RCC 7860 (cell line): ENCODE measurements around the gene NRG2.

Experiments used
- DNase-seq: peaks from one replicate; pipeline ENCODE4 v3.0.0-alpha.2; 2015; ENCODE audit warnings: low spot score
- FAIRE-seq: peaks from 2 replicates; lab custom pipeline; 2012; peaks lifted over from hg19 to GRCh38; lab: Jason Lieb, UNC

NRG2 gene

GRCh38 chr5:139951983-139952382 is 91.1 kb downstream of the NRG2 start:
- DNase-seq (no peak), FAIRE-seq (no peak)

DNA sequence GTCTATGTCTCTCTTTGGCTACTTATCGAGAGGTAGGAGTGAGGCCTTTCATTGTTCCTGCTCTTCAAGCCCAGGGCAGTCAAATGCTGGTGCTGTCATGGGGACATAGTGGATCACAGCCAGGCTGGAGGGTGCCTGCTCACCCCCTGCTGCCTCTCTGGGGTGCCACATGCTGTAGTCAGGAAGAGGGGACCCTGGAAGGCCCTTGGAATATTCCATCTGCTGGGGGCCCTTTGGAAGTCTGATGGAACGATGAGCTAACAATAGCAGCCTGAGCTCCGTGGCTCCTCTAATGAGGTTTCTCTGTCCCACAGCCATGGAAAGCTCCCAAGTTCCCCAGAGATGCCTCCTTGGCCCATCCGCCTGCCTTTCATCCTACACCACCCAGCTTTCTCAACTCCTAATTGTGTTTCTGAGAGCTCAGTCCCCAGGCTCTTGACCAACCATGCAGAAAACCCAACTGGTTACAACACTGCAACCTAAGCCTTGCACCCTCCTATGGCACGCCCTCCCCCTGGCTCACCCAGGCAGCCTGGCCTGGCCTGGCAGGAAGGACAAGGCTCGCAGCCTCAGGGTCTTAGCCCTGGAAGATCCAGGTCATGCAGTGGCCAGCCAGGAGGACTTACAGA is 91.7 kb downstream of the NRG2 start:
- FAIRE-seq (no peak), DNase-seq (no peak)

- DNase-seq: no peak
- FAIRE-seq: no peak
Observed at GRCh38 chr5:139950436-139950835, 92.7 kb downstream of the NRG2 start.

DNA sequence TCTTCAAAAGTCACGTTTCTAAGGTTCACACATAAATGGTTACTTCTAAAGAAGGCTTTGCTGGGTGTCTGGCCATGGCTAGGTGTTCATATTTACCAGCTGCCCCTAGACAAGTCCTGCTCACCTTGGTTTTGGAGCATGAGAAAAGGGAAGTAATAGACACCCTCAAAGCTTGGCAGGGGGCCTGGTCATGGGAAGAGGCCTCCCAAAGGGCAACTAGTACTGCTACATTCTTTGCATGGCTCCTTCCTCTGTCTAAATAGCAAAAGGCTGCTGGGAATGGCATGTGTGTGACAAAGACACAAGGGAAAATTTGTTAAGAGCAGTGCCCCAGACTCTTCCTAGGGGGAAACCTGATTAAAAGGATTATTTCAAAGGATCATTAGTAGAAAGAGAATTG is 93.4 kb downstream of the NRG2 start:
- FAIRE-seq (no peak), DNase-seq (no peak)

GRCh38 chr5:139947727-139948126 is 95.4 kb downstream of the NRG2 start:
- DNase-seq: no peak
- FAIRE-seq: no peak

DNA sequence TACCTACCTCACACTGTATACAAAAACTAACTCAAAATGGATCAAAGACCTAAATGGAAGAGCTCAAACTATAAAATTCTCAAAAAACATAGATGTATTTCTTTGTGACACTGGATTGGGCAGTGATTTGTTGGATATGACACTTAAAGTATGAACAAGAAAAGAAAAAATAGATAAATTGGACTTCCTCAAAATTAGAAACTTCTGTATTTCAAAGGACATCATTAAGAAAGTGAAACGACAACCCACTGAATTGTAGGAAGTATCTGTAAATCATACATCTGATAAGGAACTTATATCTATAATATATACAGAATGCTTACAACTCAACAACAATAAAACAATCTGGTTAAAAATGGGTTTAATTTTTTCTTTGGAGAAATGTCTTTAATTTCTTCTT is 96.7 kb downstream of the NRG2 start:
- DNase-seq (no peak), FAIRE-seq (no peak)

GRCh38 chr5:139946006-139946405 is 97.1 kb downstream of the NRG2 start:
- FAIRE-seq: no peak
- no peak for DNase-seq

DNA sequence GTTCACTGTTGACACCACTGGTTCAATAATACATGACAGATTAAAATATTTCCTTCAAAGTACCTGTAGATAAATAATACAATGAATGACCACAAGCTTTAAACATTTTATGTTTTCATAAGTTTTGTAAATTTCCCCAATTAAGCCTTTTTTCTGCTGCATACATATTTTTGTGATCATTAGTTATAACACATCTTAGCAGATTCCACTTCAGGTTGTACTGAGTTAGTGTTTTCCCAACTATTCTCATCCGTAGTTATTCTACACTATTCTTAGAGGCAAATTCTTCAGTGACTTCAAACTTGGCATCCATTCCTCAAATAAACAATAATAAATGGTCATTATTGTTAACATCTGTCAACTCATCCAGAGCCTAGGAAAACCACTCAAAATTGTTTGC is 100.9 kb downstream of the NRG2 start:
- FAIRE-seq (no peak), DNase-seq (no peak)

- DNase-seq: no peak
- no peak for FAIRE-seq
Observed at GRCh38 chr5:139930406-139930805, 112.7 kb downstream of the NRG2 start.

DNA sequence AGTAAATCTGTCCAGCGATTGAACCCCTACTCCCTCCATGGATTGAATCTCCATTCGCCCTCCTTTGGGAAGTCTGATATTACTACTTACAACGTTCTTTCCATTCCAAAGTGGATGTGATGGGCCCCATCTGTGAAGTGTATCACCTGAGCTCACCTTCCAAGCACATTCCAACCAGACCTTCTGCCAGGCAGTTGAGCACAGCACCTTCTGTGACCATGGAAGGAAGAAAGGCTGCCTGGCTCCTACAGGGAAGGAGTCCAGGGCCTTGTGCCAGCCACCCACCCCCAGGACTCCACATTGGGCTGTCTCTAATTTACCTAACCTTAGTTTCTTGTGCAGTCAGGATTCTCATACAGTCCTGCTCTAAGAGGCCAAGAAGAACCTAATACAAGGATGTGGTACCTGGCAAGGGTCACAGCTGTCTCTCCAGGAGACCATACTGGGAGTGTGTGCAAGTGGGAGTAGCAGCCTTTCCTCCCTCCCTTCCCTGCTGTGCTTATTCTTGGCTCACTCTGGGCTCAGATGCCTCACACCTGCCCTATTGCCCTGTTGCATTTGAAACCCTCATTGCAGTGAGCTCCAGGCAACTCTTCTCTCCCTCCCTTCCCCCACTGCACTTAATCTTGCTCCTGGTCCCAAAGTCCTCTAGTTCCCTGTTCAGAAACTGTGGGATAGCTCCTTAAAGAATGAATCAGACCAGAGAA is 116.1 kb downstream of the NRG2 start:
- no peak for DNase-seq
- no peak for FAIRE-seq

GRCh38 chr5:139925650-139926640 is 117.2 kb downstream of the NRG2 start:
- DNase-seq: no peak
- FAIRE-seq: no peak

GRCh38 chr5:139925216-139925562 is 117.9 kb downstream of the NRG2 start:
- FAIRE-seq: no peak
- no peak for DNase-seq

GRCh38 chr5:139924294-139925215 is 118.5 kb downstream of the NRG2 start:
- DNase-seq (no peak), FAIRE-seq (no peak)

DNA sequence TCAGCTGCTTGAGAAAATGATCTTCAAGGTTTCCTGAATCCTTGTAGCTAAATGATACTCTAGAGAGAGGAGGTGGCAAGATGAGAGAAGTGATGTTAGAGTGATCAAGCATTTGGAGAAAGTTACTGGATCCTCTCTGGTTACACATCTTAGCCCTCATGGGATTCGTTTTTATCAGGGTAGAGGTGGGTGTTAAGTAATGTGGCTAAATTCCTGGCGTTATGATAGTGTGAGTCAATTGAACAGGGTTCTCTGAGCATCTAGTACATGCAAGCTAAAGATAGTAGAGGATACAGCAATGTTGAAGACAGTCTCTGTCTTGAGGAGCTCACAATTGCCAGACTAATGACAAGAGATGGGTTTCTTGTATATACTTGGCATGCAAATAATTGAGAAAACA is 123.8 kb downstream of the NRG2 start:
- FAIRE-seq (no peak), DNase-seq (no peak)

GRCh38 chr5:139915834-139916233 is 127.3 kb downstream of the NRG2 start:
- DNase-seq: no peak
- FAIRE-seq: no peak

GRCh38 chr5:139915266-139915665 is 127.8 kb downstream of the NRG2 start:
- FAIRE-seq: no peak

GRCh38 chr5:139914218-139914807 is 128.8 kb downstream of the NRG2 start:
- no peak for FAIRE-seq
- DNase-seq: no peak

More at GRCh38 chr5:139915266-139915665, 127.8 kb downstream of the NRG2 start:
- DNase-seq: no peak

GRCh38 chr5:139912804-139913203 is 130.3 kb downstream of the NRG2 start:
- no peak for FAIRE-seq
- no peak for DNase-seq

- no peak for FAIRE-seq
- DNase-seq: no peak
Observed at GRCh38 chr5:139912158-139912557, 130.9 kb downstream of the NRG2 start.

GRCh38 chr5:139911425-139912120 is 131.5 kb downstream of the NRG2 start:
- no peak for DNase-seq
- FAIRE-seq: no peak
